Stimulated activated CD8-positive, alpha-beta memory T cell treated with anti-CD3 and anti-CD28 coated beads, Interleukin-4, amount 100 ng/mL, for 4 hours (primary cell): Measurements from ENCODE around the gene SFXN3.

Experiments
- DNase-seq, 2 donors: peaks; one replicate each; pipeline ENCODE4 v3.0.0-alpha.2; 2020; ENCODE audit warnings: low read depth in 2 of 2, low spot score in 1 of 2

SFXN3 gene

GRCh38 chr10:101000127-101000914, 30.7 kb upstream of the SFXN3 start:
- DNase-seq = no peak

DNA sequence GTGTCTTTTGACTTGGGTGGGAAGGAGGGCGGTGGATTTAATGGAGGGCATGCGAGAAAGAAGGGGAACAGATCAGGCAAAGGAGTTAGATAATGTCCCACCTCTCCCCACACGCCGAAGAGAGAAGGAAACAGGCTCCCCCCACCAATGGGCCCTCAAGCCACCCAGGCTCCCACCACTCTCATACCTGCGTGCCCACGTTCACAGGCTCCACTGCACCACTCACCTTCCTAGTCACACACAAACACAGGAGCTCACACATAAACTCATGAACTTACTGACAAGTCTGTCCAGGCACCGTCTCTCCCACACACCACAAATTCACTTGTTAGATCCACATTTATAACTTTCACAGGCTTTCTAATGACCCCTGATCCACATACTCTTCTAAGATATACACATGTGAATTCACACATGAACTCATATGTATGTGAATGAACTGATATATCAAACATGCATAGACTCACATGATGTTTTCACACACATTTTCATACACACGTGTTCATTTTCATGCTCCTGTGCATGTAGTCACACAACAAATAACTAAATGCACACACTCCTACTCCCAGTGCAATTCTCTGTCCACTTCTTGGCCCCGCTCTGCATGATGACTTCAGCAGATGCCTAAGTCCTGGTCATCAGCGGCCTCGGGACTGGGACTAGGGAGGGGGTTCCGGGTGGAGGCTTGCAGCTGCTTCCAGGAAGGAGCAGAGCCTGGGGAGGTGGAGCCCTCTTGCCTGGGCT, 29.9 kb upstream of the SFXN3 start:
- no peak for DNase-seq

GRCh38 chr10:101001659-101002035, 29.4 kb upstream of the SFXN3 start:
- no peak for DNase-seq

GRCh38 chr10:101002456-101002855, 28.6 kb upstream of the SFXN3 start:
- no peak for DNase-seq

DNA sequence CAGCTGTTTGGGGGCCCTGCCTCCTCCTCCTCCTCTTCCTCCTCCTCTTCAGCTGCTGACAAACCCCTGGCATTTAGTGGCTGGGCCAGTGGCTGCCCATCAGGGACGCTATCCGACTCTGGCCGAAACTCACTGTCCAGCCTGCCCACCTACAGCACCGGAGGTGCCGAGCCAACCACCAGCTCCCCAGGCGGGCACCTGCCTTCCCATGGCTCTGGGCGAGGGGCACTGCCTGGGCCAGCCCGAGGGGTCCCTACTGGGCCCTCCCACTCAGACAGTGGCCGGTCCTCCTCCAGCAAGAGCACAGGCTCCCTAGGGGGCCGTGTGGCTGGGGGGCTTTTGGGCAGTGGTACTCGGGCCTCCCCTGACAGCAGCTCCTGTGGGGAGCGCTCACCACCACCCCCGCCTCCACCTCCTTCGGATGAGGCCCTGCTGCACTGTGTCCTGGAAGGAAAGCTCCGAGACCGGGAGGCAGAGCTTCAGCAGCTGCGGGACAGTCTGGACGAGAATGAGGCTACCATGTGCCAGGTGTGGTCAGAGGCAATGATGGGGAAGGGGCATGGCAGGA, 27.3 kb upstream of the SFXN3 start:
- no peak for DNase-seq

DNA sequence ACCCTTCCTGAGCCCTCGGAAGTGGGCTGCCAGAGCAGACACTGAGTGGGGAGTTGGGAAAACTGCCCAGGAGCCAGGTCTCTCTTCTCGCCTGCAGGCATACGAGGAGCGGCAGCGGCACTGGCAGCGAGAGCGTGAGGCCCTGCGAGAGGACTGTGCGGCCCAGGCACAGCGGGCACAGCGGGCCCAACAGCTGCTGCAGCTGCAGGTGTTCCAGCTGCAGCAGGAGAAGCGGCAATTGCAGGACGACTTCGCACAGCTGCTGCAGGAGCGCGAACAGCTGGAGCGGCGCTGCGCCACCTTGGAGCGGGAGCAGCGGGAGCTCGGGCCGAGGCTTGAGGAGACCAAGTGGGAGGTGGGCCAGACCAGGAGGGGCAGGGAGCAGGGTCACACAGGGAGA, 25.7 kb upstream of the SFXN3 start:
- DNase-seq = no peak

- DNase-seq = no peak
Observed at GRCh38 chr10:101005869-101006567, 25.0 kb upstream of the SFXN3 start.

DNA sequence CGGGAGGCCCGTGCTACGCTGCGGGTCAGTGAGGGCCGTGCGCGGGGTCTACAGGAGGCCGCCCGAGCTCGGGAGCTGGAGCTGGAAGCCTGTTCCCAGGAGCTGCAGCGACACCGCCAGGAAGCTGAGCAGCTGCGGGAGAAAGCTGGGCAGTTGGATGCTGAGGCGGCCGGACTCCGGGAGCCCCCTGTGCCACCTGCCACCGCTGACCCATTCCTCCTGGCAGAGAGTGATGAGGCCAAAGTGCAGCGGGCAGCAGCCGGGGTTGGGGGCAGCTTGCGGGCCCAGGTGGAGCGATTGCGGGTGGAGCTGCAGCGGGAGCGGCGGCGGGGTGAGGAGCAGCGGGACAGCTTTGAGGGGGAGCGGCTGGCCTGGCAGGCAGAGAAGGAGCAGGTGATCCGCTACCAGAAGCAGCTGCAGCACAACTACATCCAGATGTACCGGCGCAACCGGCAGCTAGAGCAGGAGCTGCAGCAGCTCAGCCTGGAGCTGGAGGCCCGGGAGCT, 24.4 kb upstream of the SFXN3 start:
- DNase-seq = no peak

DNA sequence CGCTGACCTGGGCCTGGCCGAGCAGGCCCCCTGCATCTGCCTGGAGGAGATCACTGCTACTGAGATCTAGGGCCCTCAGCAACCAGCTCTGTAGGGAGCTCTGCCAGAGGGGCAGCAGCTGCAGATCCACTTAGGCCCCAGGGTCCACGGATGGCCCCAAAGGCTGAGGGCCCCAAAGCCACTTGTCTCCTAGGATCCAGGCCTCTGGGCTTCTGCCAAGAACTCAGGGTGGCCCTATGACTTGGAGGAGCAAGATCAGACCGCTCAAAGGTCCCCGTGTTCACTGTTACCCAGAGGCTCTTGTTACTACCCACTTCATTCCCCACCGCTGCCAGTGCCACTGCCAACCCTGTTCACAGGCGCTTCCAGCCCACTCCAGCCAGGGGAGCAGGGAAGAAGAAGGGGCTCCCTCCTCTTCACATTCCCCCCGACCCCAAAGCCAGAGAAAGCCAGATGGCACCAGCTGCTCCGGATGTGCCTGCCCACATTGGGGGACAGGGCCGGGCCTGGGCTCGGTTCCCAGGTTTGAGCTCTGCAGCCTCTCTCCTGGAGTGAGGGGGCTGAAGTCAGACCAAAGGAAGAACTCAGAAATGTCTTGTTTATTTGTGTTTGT, 23.8 kb upstream of the SFXN3 start:
- DNase-seq = no peak

DNA sequence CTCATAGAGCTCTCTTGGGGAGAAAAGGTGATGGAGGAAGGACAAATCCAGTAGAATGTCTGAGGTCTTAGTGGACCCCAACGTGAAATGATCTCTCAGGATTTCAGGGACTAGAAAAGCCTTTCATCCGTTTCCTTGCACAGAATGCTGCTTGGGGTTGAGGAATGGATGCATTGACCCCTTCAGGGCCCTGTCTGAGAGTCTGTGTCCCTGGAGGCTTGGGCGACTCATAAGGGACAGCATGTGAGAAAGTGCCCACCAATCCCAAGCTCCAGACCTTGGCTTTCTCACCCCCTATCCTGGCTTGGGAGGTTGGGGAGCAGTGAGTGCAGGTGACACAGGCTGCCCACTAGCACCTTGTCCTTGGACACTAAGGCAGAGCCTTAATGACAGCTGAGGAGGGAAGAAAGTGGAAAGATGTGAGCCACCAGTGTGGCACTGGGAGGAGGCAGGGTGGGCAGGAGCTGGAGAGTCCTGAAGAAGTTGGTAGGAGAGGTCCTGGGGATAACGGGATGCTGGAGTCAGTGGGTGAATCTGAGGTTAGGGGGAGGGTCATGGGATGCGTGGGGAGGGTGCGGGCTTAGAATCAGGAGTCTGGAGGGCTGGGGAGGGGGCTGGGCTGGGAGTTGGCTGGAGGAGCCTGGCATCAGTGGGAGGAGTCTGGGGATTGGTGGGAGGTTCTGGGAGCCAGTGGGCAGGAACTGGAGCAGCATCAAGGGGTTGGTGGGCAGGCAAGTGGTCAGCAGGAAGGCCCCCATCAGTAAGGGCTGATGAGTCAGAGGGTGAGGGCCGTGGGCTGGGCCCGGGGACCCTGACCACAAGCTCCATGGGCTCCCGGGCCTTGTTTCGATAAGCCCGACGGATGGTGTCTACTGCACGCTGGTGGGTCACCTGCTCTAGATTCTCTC, 22.9 kb upstream of the SFXN3 start:
- no peak for DNase-seq

DNA sequence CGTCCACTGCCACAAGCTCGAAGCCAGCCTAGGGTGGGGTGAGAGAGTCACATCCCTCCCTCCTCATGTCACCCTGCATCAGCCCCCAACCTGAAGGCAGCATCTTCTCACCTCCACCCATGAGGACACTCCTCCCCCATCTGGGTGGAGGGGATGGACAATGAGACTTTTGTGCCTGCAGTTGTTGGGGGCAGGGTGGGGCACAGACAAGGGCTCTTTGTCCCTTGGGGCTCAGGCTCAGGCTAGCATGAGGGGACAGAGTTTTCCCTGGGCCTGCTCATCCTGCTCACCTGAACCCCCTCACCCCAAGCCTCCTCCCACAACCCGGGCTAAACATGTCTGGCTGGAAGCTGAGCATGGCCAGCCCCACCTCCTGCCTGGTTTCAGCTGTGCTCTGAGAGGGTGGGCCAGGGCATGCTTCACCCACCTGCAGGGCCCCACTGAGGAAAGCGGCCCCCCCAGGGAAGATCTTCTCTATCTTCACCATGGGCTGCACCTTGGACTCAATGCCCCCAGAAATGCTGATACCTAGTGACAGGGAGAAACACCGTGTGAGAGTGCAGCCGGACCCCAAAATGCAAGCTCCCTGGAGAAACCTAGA, 22.1 kb upstream of the SFXN3 start:
- DNase-seq = no peak

- DNase-seq = no peak
Observed at GRCh38 chr10:101010329-101010728, 20.7 kb upstream of the SFXN3 start.

GRCh38 chr10:101011517-101012423, 19.3 kb upstream of the SFXN3 start:
- no peak for DNase-seq

DNA sequence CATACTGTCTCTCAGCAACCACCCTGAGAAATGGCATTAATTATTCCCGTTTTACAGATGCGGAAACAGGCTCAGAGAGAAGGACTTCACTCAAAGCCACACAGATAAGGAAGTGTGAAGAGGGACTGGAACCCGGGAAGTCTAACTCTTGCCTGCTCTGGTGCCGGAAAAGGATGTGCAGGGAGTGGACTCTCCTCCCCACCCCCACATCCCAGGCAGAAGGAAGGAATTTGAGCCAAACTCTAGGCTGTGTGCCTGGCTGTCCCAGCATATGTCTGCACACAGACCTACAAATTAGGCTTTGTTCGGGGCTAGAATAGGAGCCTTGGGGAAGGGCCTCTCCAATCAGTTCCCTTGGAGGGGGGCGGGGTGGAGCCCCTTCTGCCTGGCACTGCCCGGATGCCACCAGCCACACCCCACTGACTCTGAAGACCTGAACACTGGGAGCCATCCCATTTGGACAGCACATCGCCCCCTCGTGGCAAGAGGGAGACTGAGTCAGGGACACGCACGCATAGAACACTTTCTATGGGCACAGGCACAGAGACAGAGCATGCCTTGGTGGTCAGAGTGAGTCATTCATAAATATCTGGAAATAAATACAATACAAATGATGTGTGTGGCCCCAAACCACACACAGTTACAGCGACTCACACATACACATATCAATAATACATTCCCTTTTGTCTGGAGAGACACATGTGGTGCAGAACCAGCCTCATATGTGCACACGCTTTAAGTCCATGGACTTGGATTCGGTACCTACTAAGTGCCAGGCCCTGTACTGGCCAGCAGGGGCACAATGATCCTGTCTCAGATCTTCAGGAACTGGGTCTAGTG, 18.3 kb upstream of the SFXN3 start:
- peak in 1 of 2 donors; percentile 54 for DNase-seq

DNA sequence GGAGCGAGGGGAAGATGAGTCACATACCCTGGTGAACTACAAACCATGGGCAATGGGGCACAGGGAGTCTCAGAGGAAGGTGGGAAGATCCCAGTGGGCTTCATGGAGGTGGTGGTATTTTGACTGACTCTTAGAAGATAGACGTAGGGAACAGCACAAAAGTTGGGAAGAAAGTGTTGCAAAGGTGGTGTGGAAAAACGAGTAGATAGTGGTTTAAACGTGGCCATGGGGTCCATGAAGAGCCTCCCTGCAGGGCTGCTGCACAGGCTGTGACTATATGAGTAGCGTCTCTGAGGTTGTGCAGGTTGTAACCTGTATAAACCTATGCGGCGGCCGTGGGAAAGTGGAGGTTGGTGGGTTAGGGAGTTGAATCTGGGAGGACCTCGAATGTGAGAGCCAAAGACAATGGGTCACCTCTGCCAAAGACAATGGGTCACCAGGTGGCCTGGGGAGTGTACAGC, 17.6 kb upstream of the SFXN3 start:
- no peak for DNase-seq

DNA sequence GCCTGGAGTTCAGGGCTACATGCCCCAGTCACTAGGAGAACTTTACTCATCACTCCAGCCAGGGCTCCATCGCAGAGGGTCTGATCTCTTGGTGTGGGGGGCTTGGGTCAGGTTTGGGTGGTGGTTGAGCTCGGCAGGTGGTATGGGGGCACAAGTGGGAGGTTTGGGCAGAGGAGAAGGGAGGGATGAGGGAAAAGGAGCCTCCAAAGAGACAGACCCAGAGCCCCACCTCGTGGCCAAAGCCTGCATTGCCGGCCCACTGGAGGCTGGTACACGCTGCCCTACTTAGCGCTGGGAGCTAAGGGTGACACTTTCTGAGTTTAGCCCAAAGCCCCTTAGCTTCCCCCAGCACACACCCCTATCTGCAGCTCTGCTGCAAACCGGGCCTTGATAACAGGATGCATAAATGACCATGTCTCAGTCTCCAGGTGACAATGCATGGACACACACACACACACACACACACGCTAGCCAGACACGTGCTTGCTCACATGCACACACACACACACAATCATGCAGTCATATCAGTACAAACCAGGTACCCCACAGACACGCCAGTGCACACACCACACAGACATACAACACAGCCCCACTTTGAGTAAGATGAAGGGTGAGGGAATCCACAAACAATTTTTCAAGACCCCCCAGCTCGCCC, 16.7 kb upstream of the SFXN3 start:
- peak; percentile 37 to 66 for DNase-seq

- no peak for DNase-seq
Observed at GRCh38 chr10:101014966-101015581, 16.0 kb upstream of the SFXN3 start.
